Body of pancreas (tissue), 4 donors: ENCODE measurements around the gene CXXC5.
"Not testable (repeated sequence)": the region's sequence is repeated elsewhere in the genome, so short reads cannot be mapped to it uniquely, and the experiment has no call there.

Experiments
- POLR2A ChIP-seq, 3 donors: fragments of 450-650 bp; IDR thresholded peaks; one replicate each; pipeline ENCODE4 v1.6.1; 2016; ENCODE audit warnings: antibody characterized with exemption in 3 of 3, mild to moderate bottlenecking in 2 of 3
- TF ChIP-seq, protein P1 (sequence below), 7 experiments: fragments of 450-650 bp in 4 of 7; fragments of 200-600 bp in 3 of 7; sonication (generic) in 3 of 7; IDR thresholded peaks; one replicate each; pipeline ENCODE4 v1.5.1; 2016 to 2019; ENCODE audit warnings: antibody characterized with exemption in 7 of 7

DNA sequence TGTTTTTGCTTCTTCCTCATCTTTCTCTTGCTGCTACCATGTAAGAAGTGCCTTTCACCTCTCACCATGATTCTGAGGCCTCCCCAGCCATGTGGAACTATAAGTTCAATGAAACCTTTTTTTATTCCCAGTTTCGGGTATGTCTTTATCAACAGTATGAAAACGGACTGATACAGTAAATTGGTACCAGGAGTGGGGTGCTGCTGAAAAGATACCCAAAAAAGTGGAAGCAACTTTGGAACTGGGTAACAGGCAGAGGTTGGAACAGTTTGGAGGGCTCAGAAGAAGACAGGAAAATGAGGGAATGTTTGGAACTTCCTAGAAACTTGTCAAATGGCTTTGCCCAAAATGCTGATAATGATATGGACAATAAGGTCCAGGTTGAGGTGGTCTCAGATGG is 70.3 kb downstream of the CXXC5 start:
- TF ChIP-seq, protein P1, sequence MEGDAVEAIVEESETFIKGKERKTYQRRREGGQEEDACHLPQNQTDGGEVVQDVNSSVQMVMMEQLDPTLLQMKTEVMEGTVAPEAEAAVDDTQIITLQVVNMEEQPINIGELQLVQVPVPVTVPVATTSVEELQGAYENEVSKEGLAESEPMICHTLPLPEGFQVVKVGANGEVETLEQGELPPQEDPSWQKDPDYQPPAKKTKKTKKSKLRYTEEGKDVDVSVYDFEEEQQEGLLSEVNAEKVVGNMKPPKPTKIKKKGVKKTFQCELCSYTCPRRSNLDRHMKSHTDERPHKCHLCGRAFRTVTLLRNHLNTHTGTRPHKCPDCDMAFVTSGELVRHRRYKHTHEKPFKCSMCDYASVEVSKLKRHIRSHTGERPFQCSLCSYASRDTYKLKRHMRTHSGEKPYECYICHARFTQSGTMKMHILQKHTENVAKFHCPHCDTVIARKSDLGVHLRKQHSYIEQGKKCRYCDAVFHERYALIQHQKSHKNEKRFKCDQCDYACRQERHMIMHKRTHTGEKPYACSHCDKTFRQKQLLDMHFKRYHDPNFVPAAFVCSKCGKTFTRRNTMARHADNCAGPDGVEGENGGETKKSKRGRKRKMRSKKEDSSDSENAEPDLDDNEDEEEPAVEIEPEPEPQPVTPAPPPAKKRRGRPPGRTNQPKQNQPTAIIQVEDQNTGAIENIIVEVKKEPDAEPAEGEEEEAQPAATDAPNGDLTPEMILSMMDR (IDR thresholded peaks at IDR 0.05) = not testable (repeated sequence)
- TF ChIP-seq POLR2A (IDR thresholded peaks at IDR 0.05) = not testable (repeated sequence)
